ENCODE measurements around the gene FOXD3.

FOXD3 gene

DNA sequence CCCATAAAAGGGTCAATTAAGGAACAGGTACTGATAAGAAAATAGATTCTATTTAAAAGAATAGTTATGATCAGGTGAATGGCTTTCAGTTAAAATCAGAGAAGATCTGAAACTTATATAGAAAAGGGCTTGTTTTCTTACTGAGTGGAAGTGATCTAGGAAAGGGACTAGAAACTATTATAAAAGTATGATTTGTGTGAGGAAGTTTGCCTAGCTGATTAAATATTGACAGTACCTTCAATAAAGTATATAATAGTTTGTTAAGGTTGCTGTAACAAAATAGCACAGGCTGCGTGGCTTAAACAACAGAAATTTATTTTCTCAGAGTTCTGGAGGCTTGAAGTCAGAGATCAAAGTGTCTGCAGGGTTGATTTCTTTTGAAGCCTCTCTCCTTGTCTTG is 39.7 kb downstream of the FOXD3 start:
- DNase-seq (ENCODE audit: low read depth, low spot score): no peak

GRCh38 chr1:63362578-63362977 is 40.2 kb downstream of the FOXD3 start:
- DNase-seq (ENCODE audit: low read depth, low spot score): no peak

DNA sequence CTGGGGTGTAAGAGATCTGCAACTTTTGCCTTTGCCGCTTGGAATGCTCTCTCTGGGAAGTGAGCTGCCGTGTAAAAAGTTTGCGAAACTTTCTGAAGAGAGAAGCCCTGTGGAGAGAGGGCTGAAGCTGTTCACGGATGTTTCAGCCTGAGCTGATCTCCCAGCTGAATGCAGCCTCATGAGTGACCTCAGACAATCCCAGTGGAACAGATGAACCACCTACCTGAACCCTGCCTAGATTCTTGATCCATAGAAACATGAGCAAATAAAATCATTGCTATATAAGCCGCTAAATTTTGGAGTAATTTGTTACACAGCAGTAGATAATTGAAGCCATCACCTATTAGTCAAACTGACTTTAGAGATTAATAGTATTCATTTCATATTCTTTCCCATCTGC is 40.6 kb downstream of the FOXD3 start:
- no peak for DNase-seq (ENCODE audit: low read depth, low spot score)

- no peak for DNase-seq (ENCODE audit: low read depth, low spot score)
Measured at GRCh38 chr1:63366908-63367214, 44.5 kb downstream of the FOXD3 start.

GRCh38 chr1:63367215-63368103 is 45.1 kb downstream of the FOXD3 start, which contains the start of gene ALG6:
TSS of gene ALG6 (plus strand) at chr1:63367627. CDS start at chr1:63370978, 3,351 bp downstream.
- peak; percentile 82 for DNase-seq (ENCODE audit: low read depth, low spot score)

- DNase-seq (ENCODE audit: low read depth, low spot score): no peak
Measured at GRCh38 chr1:63368131-63368530, 45.8 kb downstream of the FOXD3 start.
